CD4-positive, alpha-beta T cell (primary cell): ENCODE data around the gene TAOK3. TPM values are rescaled to one million over a fixed set of nuclear protein-coding genes. Genes with fewer than 3 reads are reported as not detected.
"Not testable (repeated sequence)": the region's sequence is repeated elsewhere in the genome, so short reads cannot be mapped to it uniquely, and the experiment has no call there.

ENCODE experiments used
- ATAC-seq: fragments of 200-7000 bp; cut with Tn5 transposase; one replicate; pipeline ENCODE4 v1.10.0; 2022; ENCODE audit warnings: mild to moderate bottlenecking; ENCODE audit not compliant: poor library complexity
- CTCF ChIA-PET: fragments of 350-600 bp; sonication (Branson Sonifier 250); formaldehyde crosslinking; loops from one replicate; lab custom pipeline; 2021; ENCODE audit warnings: antibody characterized with exemption, inconsistent platforms; lab: Charles Lee
- POLR2A ChIA-PET: fragments of 350-600 bp; sonication (Branson Sonifier 250); formaldehyde crosslinking; loops from one replicate; lab custom pipeline; 2021; ENCODE audit warnings: antibody characterized with exemption, inconsistent platforms; lab: Charles Lee
- DNase-seq, 14 experiments: peaks; one replicate each; pipeline ENCODE4 v3.0.0-alpha.2; 2013 to 2020; ENCODE audit warnings: mixed read lengths in 2 of 14
- H3K27ac ChIP-seq, 2 donors: one replicate each; pipeline versions ENCODE4 v1.5.1 to v1.7.0; 2013; ENCODE audit warnings: low read length in 2 of 2, low read depth in 1 of 2, mild to moderate bottlenecking in 1 of 2
- H3K27me3 ChIP-seq, 2 experiments: 1 replicate in 1 of 2; 2 replicates in 1 of 2; pipeline versions ENCODE4 v1.6.1 to v1.7.0; 2013; ENCODE audit warnings: low read length in 2 of 2, control low read depth in 1 of 2, mild to moderate bottlenecking in 1 of 2, moderate library complexity in 1 of 2; ENCODE audit not compliant: insufficient read depth in 2 of 2, control insufficient read depth in 1 of 2
- H3K36me3 ChIP-seq: one replicate; pipeline ENCODE4 v1.6.1; 2013; ENCODE audit warnings: low read length, control low read depth; ENCODE audit not compliant: insufficient read depth
- H3K4me1 ChIP-seq: one replicate; pipeline ENCODE4 v1.6.1; 2013; ENCODE audit warnings: low read length, control low read depth; ENCODE audit not compliant: insufficient read depth
- H3K4me3 ChIP-seq: one replicate; pipeline ENCODE4 v1.5.1; 2013; ENCODE audit warnings: mild to moderate bottlenecking, low read length, moderate library complexity
- H3K9me3 ChIP-seq, 2 experiments: 1 replicate in 1 of 2; 2 replicates in 1 of 2; pipeline versions ENCODE4 v1.6.1 to v1.7.0; 2013; ENCODE audit warnings: low read length in 2 of 2, mild to moderate bottlenecking in 2 of 2, control low read depth in 1 of 2, moderate library complexity in 1 of 2; ENCODE audit not compliant: control insufficient read depth in 1 of 2, insufficient read depth in 1 of 2
- H3K27ac Mint-ChIP-seq: one replicate; pipeline ENCODE4 v1.8.0; 2020; ENCODE audit warnings: mixed read lengths
- H3K27me3 Mint-ChIP-seq: one replicate; pipeline ENCODE4 v1.8.0; 2021; ENCODE audit warnings: mixed read lengths
- H3K36me3 Mint-ChIP-seq: one replicate; pipeline ENCODE4 v1.8.0; 2021; ENCODE audit warnings: low read depth, mixed read lengths
- H3K4me1 Mint-ChIP-seq: one replicate; pipeline ENCODE4 v1.8.0; 2021; ENCODE audit warnings: low read depth, mixed read lengths
- H3K4me3 Mint-ChIP-seq: one replicate; pipeline ENCODE4 v1.8.0; 2020; ENCODE audit warnings: mild to moderate bottlenecking, mixed read lengths
- H3K9me3 Mint-ChIP-seq: one replicate; pipeline ENCODE4 v1.8.0; 2020; ENCODE audit warnings: mixed read lengths
- CTCF ChIP-seq: fragments of 200-600 bp; IDR thresholded peaks from one replicate; pipeline ENCODE4 v1.8.0; 2022; ENCODE audit warnings: antibody characterized with exemption, mild to moderate bottlenecking
- intact Hi-C, 2 experiments: fragments of 100-400 bp; cut with DNase I in 1 of 2; cut with micrococcal nuclease in 1 of 2; formaldehyde crosslinking; loops; one replicate each; pipeline versions ENCODE4 v1.15.1 to v1.9.0; 2023 to 2025; cut with DNase I, micrococcal nuclease
- total RNA-seq, 174 experiments: library from RNA in 2 of 174; stranded (reverse) in 2 of 174; gene quantifications; one replicate each; pipeline ENCODE4 v1.2.3 and lab custom pipeline; 2021 to 2026

Gene TAOK3
- total RNA-seq, 2 experiments from 2014 or later: 53.5 to 56.6 TPM

DNA sequence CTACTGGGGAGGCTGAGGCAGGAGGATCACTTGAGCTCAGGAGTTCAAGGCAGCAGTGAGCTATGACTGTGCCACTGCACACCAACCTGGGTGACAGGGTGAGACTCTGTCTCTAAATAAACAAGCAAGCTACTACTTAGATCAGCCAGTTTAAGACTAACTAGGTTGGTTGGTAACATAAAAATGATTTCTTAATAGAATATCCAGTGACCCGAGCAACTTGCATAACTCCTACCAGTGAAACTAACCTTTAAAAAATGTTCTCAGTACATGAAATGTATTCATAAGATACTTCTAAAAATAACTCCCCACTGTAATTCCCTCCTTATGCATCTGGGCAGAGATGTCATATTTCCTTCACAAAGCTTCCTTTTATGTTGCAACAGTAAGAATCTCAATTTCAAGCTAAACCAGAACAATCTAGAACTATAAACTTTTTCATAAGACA lies 15.9 kb downstream of the TAOK3 start:
- no peak for ATAC-seq
- Histone ChIP-seq H3K36me3 (peaks cover 8% of the 10 kb centered on the region), H3K9me3 (no peaks in the 10 kb centered on the region), H3K27ac (peak overlapping the region in 1 of 2 donors; percentile 70), H3K4me1 (peaks cover 15% of the 10 kb centered on the region), H3K4me3 (no peak overlapping the region), H3K27me3 (no peaks in the 10 kb centered on the region)
- TF ChIP-seq CTCF: no peak
- Mint-ChIP-seq H3K27me3 (no peaks in the 10 kb centered on the region), H3K4me1 (peaks cover 63% of the 10 kb centered on the region), H3K9me3 (peaks cover 2% of the 10 kb centered on the region), H3K27ac (peak overlapping the region; percentile 84), H3K4me3 (peak overlapping the region; percentile 36), H3K36me3 (peaks cover 16% of the 10 kb centered on the region)
- DNase-seq: peak in 2 of 14 experiments; percentile 20 to 23
- POLR2A ChIA-PET: interaction anchor here (0.8 to 5.0 kb wide), 3 partner anchors 17 to 1321 kb away, joined by 3 to 76 read pairs (median 43); partner anchors contain the start of genes SUDS3 and TAOK3
- CTCF ChIA-PET: interaction anchor here (0.9 to 1.8 kb wide), 6 partner anchors 9 to 21 kb away, joined by 3 to 14 read pairs (median 4); partner anchors contain the start of genes SUDS3 and TAOK3
- intact Hi-C loops: no loop called here

DNA sequence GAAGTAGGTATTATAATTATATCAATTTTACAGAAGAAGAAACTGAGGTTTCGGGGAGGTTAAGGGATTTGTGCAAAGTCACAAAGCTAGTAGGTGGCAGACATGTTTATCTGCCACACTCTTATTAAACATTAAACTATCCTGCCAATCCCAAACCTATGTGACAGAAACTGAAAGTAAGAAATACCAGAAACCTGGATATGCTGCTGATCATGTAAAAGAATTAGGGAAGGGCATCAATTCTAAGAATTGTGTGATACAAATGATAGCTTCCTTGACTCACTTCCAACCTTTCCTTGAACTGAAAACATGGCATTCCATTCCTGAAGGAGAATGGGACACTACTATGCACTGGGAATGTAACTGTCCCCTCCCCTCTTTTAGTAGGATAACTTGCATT lies 16.9 kb downstream of the TAOK3 start:
- H3K27me3 ChIP-seq: no peaks in the 10 kb centered on the region
- peaks cover 15% of the 10 kb centered on the region for H3K4me1 ChIP-seq
- CTCF ChIA-PET: interaction anchor here (0.6 to 2.5 kb wide), 3 partner anchors 20 to 174 kb away, joined by 4 to 10 read pairs (median 5); partner anchors contain the start of gene SUDS3
- H3K27ac ChIP-seq: no peak overlapping the region
- Mint-ChIP-seq H3K9me3 (peaks cover 2% of the 10 kb centered on the region), H3K4me1 (peaks cover 63% of the 10 kb centered on the region), H3K27me3 (no peaks in the 10 kb centered on the region), H3K27ac (no peak overlapping the region), H3K4me3 (no peak overlapping the region), H3K36me3 (peaks cover 20% of the 10 kb centered on the region)
- intact Hi-C loops: no loop called here
- H3K36me3 ChIP-seq: peaks cover 8% of the 10 kb centered on the region
- no peak for TF ChIP-seq CTCF
- DNase-seq (no peak), ATAC-seq (no peak)
- POLR2A ChIA-PET: interaction anchor here (0.6 kb wide), 1 partner anchor 43 kb away, joined by 4 read pairs; no protein-coding TSS in a partner anchor
- H3K4me3 ChIP-seq: no peak overlapping the region
- no peaks in the 10 kb centered on the region for H3K9me3 ChIP-seq

DNA sequence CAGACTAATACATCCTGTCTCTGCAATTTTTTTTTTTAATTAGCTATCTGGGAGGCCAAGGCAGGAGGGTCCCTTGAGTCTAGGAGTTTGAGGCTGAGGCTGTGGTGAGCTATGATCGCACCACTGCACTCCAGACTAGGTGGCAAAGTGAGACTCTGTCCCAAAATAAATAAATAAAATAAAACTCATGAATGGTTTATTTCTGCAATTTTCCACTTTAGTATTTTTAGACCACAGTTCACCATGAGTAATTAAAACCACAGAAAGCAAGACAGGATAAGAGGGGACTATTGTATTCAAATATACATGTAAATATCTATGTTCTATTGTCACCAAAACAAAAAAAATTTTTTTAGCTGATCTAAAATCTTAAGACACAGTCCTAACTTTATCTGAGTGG lies 17.8 kb downstream of the TAOK3 start:
- peaks cover 13% of the 10 kb centered on the region for H3K4me1 ChIP-seq
- ATAC-seq: no peak
- no peak overlapping the region for H3K27ac Mint-ChIP-seq

GRCh38 chr12:118354503-118354902 lies 18.2 kb downstream of the TAOK3 start:
- CTCF ChIA-PET: interaction anchor here (0.6 to 2.5 kb wide), 2 partner anchors 21 to 311 kb away, joined by 3 to 10 read pairs; partner anchors contain the start of gene SUDS3

More for the DNA sequence above, 17.8 kb downstream of the TAOK3 start:
- peaks cover 68% of the 10 kb centered on the region for H3K4me1 Mint-ChIP-seq
- no peak for DNase-seq
- H3K27me3 ChIP-seq: no peaks in the 10 kb centered on the region
- no peak overlapping the region for H3K4me3 Mint-ChIP-seq
- no peak overlapping the region for H3K27ac ChIP-seq
- H3K9me3 Mint-ChIP-seq: peaks cover 2% of the 10 kb centered on the region
- peaks cover 8% of the 10 kb centered on the region for H3K36me3 ChIP-seq
- CTCF ChIA-PET: interaction anchor here (1.2 to 2.5 kb wide), 2 partner anchors 21 to 173 kb away, joined by 4 to 10 read pairs; partner anchors contain the start of gene SUDS3
- H3K36me3 Mint-ChIP-seq: peaks cover 20% of the 10 kb centered on the region
- POLR2A ChIA-PET: interaction anchor here (0.6 kb wide), 1 partner anchor 42 kb away, joined by 4 read pairs; no protein-coding TSS in a partner anchor
- no peaks in the 10 kb centered on the region for H3K27me3 Mint-ChIP-seq
- TF ChIP-seq CTCF: no peak
- intact Hi-C loops: no loop called here
- H3K4me3 ChIP-seq: no peak overlapping the region
- no peaks in the 10 kb centered on the region for H3K9me3 ChIP-seq

More at GRCh38 chr12:118354503-118354902, 18.2 kb downstream of the TAOK3 start:
- intact Hi-C loops, ATAC-seq, DNase-seq, H3K4me1 ChIP-seq, H3K9me3 Mint-ChIP-seq, H3K4me3 ChIP-seq, H3K27me3 ChIP-seq, H3K27ac ChIP-seq, H3K36me3 ChIP-seq, POLR2A ChIA-PET, H3K9me3 ChIP-seq, H3K4me3 Mint-ChIP-seq, H3K27me3 Mint-ChIP-seq, H3K27ac Mint-ChIP-seq: not testable (repeated sequence)
- peaks cover 65% of the 10 kb centered on the region for H3K4me1 Mint-ChIP-seq
- peaks cover 20% of the 10 kb centered on the region for H3K36me3 Mint-ChIP-seq
